ENCODE data around the gene VPS50. TPM values are rescaled to one million over a fixed set of nuclear protein-coding genes. Genes with fewer than 3 reads are reported as not detected.
"Not testable (repeated sequence)": the region's sequence is repeated elsewhere in the genome, so short reads cannot be mapped to it uniquely, and the experiment has no call there.

Gene VPS50
- total RNA-seq, 1 experiment from 2014 or later, result 26.4 TPM

DNA sequence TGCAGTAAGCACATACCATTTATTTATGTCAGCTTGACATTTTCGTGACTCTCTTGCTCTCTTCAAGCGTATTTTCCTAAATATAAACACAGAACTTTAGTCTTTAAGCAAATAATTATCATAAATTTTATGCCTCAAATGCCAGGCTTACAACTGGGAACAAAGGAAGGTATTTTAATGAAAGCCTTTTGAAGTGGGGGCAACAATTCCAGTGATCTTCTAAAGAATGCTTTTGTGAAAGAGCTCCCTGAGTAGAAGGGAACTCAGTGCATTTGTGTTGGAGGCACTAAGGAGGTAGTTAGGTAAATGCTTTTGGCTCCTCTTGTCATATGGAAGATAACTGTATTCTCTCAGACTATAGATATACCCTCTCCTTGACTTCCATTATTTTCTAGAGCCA lies 104.9 kb downstream of the VPS50 start:
- no peak for DNase-seq
- no peak overlapping the region for H3K4me3 ChIP-seq
- no peaks in the 10 kb centered on the region for H3K4me1 ChIP-seq
- no peaks in the 10 kb centered on the region; the same call in 1 of the 2 replicates for H3K9me3 ChIP-seq (replicated peaks)
- H3K27ac ChIP-seq, result no peak overlapping the region
- peaks cover 7% of the 10 kb centered on the region for H3K36me3 ChIP-seq
- H3K27me3 ChIP-seq, result no peaks in the 10 kb centered on the region

DNA sequence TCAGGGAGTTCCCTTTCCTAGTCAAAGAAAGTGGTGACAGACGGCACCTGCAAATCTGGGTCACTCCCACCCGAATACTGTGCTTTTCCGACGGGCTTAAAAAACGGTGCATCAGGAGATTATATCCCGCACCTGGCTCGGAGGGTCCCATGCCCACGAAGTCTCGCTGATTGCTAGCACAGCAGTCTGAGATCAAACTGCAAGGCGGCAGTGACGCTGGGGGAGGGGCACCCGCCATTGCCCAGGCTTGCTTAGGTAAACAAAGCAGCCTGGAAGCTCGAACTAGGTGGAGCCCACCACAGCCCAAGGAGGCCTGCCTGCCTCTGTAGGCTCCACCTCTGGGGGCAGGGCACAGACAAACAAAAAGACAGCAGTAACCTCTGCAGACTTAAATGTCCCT lies 110.0 kb downstream of the VPS50 start:
- not testable (repeated sequence) for H3K27ac ChIP-seq; DNase-seq; H3K4me1 ChIP-seq; H3K36me3 ChIP-seq; H3K9me3 ChIP-seq (replicated peaks); H3K27me3 ChIP-seq; H3K4me3 ChIP-seq

DNA sequence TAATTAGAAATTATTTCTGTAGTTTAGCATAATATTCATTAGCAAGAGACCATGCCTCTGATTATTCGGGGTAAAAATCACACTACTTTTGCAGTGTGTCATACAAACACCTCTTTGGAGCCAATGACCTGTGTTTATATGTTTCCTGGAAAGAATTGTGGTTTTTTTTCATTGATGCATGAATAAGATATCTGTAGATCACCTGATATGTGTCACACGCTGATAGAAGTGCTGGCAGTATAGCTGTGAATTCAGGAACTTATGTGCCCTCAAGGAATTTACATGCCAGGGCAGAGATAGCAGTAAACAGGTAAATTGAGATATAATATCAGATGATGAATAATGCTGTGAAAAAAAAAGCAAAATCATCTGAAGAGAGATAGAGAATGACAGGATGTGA lies 118.2 kb downstream of the VPS50 start:
- H3K4me1 ChIP-seq, result no peaks in the 10 kb centered on the region
- H3K9me3 ChIP-seq (replicated peaks), result no peaks in the 10 kb centered on the region
- no peaks in the 10 kb centered on the region for H3K36me3 ChIP-seq
- no peak overlapping the region for H3K27ac ChIP-seq
- no peak overlapping the region for H3K4me3 ChIP-seq
- DNase-seq, result no peak
- H3K27me3 ChIP-seq, result no peaks in the 10 kb centered on the region

DNA sequence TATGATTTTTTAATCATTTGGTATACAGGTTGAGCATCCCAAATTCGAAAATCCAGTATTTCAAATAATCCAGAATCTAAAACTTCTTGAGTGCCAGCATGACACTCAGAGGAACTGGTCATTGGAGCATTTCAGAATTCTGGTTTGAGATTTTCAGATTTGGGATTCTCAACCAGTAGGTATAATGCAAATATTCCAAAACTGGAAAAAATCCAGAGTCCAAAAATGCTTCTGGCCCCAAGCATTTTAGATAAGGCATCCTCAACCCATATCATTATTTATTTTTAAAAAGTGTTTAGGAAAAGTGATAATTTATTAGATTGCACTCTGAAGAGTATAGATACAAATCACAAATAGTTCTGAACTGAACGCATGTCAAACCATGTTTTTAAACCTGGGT lies 120.7 kb downstream of the VPS50 start:
- H3K9me3 ChIP-seq (replicated peaks), result no peaks in the 10 kb centered on the region
- no peaks in the 10 kb centered on the region for H3K36me3 ChIP-seq
- no peak overlapping the region for H3K27ac ChIP-seq

DNA sequence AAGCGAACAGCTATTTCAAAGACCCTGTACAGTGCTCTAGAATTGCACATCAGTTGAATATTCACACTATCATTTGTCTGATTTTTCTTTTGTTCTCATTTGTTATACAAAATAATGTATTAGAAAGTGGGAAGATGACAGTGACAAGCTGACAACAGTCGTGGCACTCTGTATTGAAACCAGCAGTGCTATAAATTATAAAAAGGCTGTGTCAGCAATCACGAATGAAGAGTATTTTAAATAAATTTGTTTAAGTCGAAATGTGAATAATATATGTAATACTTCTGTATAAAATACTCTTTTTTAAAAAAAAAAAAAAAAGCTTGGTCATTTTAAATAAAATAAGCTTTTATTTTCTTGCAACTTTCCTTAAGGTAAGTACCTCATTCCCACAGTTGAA lies 122.6 kb downstream of the VPS50 start:
- Histone ChIP-seq H3K4me1 (no peaks in the 10 kb centered on the region), H3K36me3 (no peaks in the 10 kb centered on the region), H3K9me3 (replicated peaks) (no peaks in the 10 kb centered on the region), H3K4me3 (no peak overlapping the region), H3K27ac (no peak overlapping the region), H3K27me3 (no peaks in the 10 kb centered on the region)
- DNase-seq, result no peak

More for the DNA sequence above, 120.7 kb downstream of the VPS50 start:
- DNase-seq, result no peak
- H3K4me3 ChIP-seq, result no peak overlapping the region
- H3K4me1 ChIP-seq, result no peaks in the 10 kb centered on the region
- H3K27me3 ChIP-seq, result no peaks in the 10 kb centered on the region

DNA sequence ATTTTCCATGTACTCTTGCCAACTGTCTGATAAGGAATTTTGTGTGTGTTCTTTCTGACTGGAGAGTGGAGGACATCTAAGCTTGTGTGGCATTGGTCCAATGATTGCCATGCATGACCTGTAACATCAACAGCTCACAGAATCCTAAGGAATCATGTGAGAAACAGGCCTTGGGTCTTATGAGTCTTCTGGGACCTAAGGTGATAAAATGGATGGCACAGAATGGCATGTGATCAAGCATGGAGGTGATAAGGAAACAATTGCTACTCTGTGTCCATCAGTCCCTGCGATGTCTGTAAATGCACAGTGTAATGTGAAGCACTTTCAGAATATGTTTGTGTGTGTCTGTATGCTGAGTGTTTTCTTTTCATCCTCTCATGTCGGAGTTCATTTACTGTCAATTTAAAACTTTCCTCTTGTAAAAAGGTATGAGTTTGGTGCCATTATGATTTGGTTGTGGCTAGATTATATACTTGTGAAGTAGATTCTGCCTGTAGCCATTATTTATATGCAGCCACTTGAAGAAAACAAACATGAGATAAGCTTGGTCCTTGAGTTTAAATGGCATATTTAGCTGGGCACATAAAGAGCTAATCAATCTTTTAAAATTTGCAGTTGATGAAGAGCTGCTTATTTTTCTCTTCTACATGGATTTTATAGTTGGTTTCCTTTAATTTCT lies 127.5 kb downstream of the VPS50 start:
- DNase-seq, result no peak
- no peak overlapping the region for H3K27ac ChIP-seq
- H3K4me3 ChIP-seq, result no peak overlapping the region
- no peaks in the 10 kb centered on the region for H3K27me3 ChIP-seq
- no peaks in the 10 kb centered on the region for H3K36me3 ChIP-seq
- H3K4me1 ChIP-seq, result peaks cover 3% of the 10 kb centered on the region
- H3K9me3 ChIP-seq (replicated peaks), result no peaks in the 10 kb centered on the region

DNA sequence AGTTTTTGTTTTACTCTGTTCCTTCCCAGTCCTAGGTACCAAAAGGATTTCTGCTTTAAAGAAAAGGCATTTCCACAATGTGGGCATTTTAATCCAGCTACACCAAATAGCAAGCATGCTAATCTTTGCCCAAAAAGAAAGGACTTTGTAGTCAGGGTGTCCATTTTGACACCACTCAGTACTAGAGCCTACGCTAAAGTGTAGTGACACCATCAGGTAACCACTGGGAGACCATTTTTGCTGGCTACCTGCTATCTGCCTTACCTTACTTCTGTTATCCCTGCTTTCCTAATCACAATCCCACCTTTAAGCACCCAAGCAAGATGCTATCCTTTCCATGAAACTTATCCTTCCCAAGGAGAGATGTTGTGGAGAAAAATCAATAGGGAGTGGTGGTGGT lies 129.7 kb downstream of the VPS50 start:
- DNase-seq, result no peak
- Histone ChIP-seq H3K27me3 (no peaks in the 10 kb centered on the region), H3K27ac (no peak overlapping the region), H3K4me1 (peaks cover 15% of the 10 kb centered on the region), H3K36me3 (no peaks in the 10 kb centered on the region), H3K4me3 (no peak overlapping the region), H3K9me3 (replicated peaks) (no peaks in the 10 kb centered on the region)

DNA sequence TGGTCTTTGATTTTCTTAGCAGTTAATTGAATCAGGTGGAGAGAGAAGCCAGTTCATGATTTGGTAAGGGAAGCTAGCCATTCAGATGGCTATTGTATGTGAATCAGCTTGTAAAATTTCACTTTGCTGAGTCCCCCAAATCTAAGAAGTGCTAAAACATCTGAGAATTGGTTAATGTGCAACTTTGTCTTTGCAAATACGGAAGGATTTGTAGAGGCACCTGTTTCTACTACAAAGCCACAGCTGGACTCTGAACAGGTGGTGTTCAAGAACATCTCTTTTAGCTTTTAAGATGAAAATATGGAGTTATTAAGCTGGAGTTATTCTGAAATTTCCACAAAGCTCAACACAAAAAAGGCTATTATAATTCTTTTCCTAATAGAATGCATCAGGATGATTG lies 132.6 kb downstream of the VPS50 start:
- peak in 1 of 2 experiments; percentile 20 for DNase-seq
- Histone ChIP-seq H3K36me3 (no peaks in the 10 kb centered on the region), H3K27me3 (no peaks in the 10 kb centered on the region), H3K4me3 (no peak overlapping the region), H3K27ac (no peak overlapping the region), H3K4me1 (peaks cover 15% of the 10 kb centered on the region), H3K9me3 (replicated peaks) (no peaks in the 10 kb centered on the region)

DNA sequence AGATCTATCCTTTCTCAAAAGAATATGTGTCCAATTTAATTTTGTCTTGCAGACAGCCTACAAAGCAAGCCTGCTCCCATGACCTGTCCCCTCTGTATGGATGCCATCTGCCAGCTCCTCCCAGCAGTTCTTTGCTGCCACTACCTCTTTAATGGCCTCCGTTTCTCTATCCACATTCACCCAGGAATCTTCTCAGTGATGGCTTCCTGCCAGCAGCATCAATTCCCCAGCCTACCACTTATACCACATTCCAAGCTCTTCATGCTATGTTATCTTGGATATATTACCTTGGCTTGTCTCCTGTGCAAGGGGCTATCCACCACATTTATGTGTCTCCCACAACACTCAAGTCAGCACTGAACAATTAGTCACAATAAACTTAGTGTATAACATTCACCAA lies 133.2 kb downstream of the VPS50 start:
- H3K27ac ChIP-seq, result no peak overlapping the region
- H3K4me3 ChIP-seq, result no peak overlapping the region
- H3K4me1 ChIP-seq, result peaks cover 15% of the 10 kb centered on the region
- no peaks in the 10 kb centered on the region for H3K27me3 ChIP-seq
- no peaks in the 10 kb centered on the region for H3K36me3 ChIP-seq
- peak; percentile 54 to 59 for DNase-seq
- no peaks in the 10 kb centered on the region for H3K9me3 ChIP-seq (replicated peaks)

DNA sequence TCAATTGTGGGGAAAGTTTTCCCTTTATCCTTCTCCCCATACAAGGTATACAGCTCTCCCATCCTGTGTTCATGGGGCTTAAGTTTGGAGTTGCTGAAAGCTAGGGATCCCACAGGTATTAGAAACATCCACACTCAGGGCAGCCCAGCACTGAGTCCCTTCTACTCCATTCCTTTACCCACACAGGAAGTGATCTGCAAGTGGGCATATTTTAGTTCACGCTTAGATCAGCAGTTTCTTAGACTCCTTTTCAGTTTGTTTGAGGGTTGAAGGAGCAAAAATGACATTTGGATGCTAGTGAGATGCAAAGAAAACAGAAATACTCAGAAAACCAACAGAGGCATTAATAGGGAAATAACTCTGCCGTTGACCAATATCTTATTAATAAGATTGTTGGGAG lies 134.7 kb downstream of the VPS50 start:
- Histone ChIP-seq H3K27ac (no peak overlapping the region), H3K4me3 (no peak overlapping the region), H3K36me3 (no peaks in the 10 kb centered on the region), H3K4me1 (peaks cover 15% of the 10 kb centered on the region), H3K27me3 (no peaks in the 10 kb centered on the region), H3K9me3 (replicated peaks) (no peaks in the 10 kb centered on the region)
- DNase-seq, result no peak

DNA sequence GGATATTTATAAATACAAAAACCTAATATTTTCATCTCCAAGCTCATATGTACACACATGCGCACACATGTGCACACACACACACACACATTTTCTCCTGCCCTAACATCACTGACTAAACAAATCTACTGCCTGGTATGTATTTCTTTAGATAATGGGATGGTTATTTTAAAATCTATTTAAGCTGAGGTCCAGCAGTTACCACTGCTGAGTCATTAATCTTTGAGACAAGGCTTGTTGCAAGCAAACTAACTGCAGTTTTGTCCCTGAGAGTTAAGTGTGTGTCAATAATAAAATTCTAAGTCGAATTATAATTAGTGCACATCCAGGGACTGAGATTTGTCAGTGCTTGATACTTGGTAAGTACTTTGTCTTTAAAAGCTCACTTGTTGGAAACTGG lies 135.1 kb downstream of the VPS50 start:
- H3K27me3 ChIP-seq, result no peaks in the 10 kb centered on the region
- no peak overlapping the region for H3K27ac ChIP-seq
- no peaks in the 10 kb centered on the region for H3K36me3 ChIP-seq
- H3K9me3 ChIP-seq (replicated peaks), result no peaks in the 10 kb centered on the region
- no peak for DNase-seq
- peaks cover 15% of the 10 kb centered on the region for H3K4me1 ChIP-seq
- H3K4me3 ChIP-seq, result no peak overlapping the region

DNA sequence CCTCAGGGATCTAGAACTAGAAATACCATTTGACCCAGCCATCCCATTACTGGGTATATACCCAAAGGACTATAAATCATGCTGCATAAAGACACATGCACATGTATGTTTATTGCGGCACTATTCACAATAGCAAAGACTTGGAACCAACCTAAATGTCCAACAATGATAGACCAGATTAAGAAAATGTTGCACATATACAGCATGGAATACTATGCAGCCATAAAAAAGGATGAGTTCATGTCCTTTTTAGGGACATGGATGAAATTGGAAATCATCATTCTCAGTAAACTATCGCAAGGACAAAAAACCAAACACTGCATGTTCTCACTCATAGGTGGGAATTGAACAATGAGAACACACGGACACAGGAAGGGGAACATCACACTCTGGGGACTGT lies 138.8 kb downstream of the VPS50 start:
- H3K4me3 ChIP-seq; H3K9me3 ChIP-seq (replicated peaks); H3K36me3 ChIP-seq; H3K27ac ChIP-seq; H3K4me1 ChIP-seq; H3K27me3 ChIP-seq; DNase-seq: not testable (repeated sequence)

DNA sequence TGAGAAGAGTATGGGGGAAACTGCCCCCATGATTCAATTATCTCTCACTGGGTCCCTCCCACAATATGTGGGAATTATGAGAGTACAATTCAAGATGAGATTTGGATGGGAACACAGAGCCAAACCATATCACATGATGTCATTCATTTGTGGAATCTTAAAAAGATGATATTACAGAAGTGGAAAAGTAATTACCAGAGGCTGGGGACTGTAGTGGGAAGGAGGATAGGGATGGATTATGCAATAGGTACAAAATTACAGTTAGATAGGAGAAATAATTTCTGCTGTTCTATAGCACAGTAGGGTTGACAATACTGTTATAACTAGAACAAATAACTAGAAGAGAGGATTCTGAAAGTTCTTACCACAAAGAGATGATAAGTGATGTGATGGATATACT lies 141.4 kb downstream of the VPS50 start:
- H3K36me3 ChIP-seq, result no peaks in the 10 kb centered on the region
- no peaks in the 10 kb centered on the region for H3K9me3 ChIP-seq (replicated peaks)
- peaks cover under 1% of the 10 kb centered on the region; the same call in 1 of the 2 replicates for H3K4me1 ChIP-seq

DNA sequence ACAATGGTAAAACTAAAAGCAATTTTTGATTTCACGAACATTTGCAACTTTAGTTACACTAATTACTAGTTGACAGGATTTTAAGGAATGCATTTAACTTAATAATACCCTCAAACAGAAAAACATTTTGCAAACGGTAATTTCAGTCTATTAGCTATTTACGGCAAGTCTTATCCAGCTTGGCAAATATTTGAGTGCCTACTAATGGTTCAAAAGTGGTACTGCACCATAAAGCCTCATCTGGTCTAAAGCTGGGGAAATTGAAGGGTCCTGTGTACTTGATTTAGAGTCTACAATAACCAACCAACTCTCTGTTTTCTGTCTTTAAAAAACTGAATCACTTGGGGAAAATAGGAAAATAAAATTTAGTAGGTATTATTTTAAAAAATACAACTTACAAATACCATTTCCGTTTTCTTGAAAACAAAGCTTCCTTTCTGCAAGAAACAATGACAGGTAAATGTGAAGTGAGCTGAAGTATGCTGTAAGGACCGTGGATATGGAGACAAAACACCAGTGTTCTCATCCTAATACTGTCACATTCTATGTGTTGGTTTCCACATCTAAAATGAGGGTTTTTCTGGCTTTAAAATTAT lies 142.3 kb downstream of the VPS50 start:
- Histone ChIP-seq H3K4me1 (peaks cover 8% of the 10 kb centered on the region; the same call in 1 of the 2 replicates), H3K27ac (no peak overlapping the region), H3K4me3 (no peak overlapping the region), H3K36me3 (no peaks in the 10 kb centered on the region), H3K27me3 (no peaks in the 10 kb centered on the region), H3K9me3 (replicated peaks) (no peaks in the 10 kb centered on the region)
- DNase-seq, result peak in 1 of 2 experiments; percentile 70

More for the DNA sequence above, 141.4 kb downstream of the VPS50 start:
- no peak for DNase-seq
- Histone ChIP-seq H3K27me3 (no peaks in the 10 kb centered on the region), H3K27ac (no peak overlapping the region), H3K4me3 (no peak overlapping the region)

DNA sequence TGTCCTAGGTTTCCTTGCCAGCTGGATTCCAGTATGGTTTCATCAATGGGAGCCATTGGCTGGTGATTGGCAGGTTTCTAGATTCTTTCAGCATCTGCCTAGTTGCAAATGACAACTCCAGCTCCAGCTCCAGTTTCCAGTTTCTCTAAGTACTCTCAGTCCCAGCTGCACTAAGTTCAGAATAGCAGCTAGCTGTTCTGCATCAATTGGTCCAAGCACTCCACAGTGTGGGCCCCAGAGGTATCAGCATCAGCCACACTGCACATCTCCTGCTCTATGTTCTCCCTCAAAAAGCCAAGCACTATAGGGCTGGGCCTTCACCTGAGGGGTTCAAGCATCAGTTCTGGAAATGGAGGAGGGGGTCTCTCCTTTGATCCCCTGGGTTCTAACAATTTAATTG lies 143.4 kb downstream of the VPS50 start:
- no peaks in the 10 kb centered on the region for H3K36me3 ChIP-seq

More for the DNA sequence above, 143.4 kb downstream of the VPS50 start:
- no peak for DNase-seq
- Histone ChIP-seq H3K27me3 (no peaks in the 10 kb centered on the region), H3K4me3 (no peak overlapping the region), H3K9me3 (replicated peaks) (no peaks in the 10 kb centered on the region), H3K4me1 (peaks cover 8% of the 10 kb centered on the region; the same call in 1 of the 2 replicates), H3K27ac (no peak overlapping the region)
